Lower leg skin (tissue), 3 donors: Measurements from ENCODE around the gene RASA3.

Experiments
- POLR2A ChIP-seq, 2 donors: fragments of 450-650 bp; IDR thresholded peaks; one replicate each; pipeline ENCODE4 v1.6.1; 2016 to 2017; ENCODE audit warnings: antibody characterized with exemption in 2 of 2, mild to moderate bottlenecking in 1 of 2, moderate library complexity in 1 of 2
- TF ChIP-seq, protein P1 (sequence below), 3 donors: fragments of 450-650 bp; IDR thresholded peaks; one replicate each; pipeline ENCODE4 v1.5.1; 2016; ENCODE audit warnings: antibody characterized with exemption in 3 of 3, mild to moderate bottlenecking in 3 of 3, moderate library complexity in 2 of 3

GRCh38 chr13:114112231-114112825 lies 20.1 kb downstream of the RASA3 start:
- TF ChIP-seq, protein P1, sequence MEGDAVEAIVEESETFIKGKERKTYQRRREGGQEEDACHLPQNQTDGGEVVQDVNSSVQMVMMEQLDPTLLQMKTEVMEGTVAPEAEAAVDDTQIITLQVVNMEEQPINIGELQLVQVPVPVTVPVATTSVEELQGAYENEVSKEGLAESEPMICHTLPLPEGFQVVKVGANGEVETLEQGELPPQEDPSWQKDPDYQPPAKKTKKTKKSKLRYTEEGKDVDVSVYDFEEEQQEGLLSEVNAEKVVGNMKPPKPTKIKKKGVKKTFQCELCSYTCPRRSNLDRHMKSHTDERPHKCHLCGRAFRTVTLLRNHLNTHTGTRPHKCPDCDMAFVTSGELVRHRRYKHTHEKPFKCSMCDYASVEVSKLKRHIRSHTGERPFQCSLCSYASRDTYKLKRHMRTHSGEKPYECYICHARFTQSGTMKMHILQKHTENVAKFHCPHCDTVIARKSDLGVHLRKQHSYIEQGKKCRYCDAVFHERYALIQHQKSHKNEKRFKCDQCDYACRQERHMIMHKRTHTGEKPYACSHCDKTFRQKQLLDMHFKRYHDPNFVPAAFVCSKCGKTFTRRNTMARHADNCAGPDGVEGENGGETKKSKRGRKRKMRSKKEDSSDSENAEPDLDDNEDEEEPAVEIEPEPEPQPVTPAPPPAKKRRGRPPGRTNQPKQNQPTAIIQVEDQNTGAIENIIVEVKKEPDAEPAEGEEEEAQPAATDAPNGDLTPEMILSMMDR (IDR thresholded peaks at IDR 0.05), result no peak
- TF ChIP-seq POLR2A (IDR thresholded peaks at IDR 0.05), result no peak
